GM21619 (cell line): Measurements from ENCODE around the gene SPATS2.

ENCODE experiments used
- ATAC-seq: cut with Tn5 transposase; IDR thresholded peaks from one replicate; pipeline ENCODE4 v1.9.1; 2021; ENCODE audit not compliant: unreplicated experiment

Gene SPATS2

DNA sequence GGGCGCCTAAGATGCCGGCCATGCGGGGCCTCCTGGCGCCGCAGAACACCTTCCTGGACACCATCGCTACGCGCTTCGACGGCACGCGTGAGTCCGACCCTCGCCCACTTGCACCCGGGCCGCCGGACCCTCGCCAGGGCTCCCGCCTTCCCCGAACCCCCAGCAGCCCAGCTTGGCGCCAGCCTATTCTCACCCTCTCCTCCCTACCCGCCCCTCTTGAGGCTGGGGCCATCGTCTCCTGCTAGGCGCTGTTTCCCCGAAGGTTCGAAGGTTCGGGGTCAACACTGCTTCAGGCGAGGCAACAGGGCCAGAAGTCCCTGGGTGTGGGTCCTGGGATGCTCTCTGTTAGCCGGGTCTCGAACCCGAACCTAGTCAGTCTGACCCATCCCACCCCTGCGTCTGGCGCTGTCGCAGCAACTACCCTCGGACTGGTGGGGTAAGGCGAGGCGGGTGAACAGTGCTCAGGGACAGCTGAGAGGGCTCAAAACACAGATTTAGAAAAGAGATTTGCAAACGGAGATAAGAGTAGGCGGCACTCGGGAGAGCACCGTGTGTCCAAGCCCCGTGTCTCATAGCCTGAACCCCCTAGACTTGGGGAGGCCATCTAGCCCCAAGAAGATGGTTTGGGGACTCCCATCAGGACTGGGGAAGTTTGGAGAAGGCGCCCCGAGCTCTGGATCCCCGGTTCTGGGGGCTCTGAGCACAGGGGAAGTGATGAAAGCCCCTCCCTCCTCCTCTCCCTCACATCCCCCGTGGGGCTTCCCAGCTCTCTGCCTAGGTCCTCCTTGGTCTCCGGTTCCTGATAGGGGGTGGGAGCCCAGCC, 172.4 kb downstream of the SPATS2 start:
- no peak for ATAC-seq

DNA sequence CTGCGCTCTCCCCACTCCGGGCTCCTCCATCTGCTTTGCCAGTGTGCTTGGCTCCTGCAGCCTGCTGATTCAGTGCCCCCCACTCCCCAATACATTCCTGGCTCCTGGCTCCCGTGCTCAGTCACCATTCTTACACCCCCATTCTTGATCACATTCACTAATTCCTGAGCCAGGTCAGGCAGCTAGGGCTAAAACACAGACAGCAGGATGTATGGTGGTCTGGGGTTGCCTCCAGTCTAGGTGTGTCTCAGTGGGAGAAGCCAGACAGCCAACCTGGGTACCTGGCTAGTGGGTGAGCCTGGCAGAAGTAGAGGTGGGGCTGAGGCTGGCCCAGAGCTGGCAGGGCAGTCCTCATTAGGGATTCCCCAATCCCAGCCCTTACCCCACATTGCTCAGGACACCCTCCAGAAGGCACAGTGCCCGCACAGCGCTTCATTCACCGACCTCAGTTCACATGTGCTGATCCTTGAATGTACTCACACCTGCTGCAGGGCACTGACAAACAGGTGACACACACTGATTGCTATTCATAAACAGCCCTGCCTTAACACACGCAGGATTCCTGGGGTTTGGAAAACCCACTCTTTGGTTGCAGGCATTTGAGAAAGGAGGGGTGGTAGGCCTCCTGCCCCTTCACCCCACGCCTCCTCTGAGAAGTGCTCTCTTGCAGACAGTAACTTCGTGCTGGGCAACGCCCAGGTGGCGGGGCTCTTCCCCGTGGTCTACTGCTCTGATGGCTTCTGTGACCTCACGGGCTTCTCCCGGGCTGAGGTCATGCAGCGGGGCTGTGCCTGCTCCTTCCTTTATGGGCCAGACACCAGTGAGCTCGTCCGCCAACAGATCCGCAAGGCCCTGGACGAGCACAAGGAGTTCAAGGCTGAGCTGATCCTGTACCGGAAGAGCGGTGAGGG, 173.2 kb downstream of the SPATS2 start:
- ATAC-seq = no peak

DNA sequence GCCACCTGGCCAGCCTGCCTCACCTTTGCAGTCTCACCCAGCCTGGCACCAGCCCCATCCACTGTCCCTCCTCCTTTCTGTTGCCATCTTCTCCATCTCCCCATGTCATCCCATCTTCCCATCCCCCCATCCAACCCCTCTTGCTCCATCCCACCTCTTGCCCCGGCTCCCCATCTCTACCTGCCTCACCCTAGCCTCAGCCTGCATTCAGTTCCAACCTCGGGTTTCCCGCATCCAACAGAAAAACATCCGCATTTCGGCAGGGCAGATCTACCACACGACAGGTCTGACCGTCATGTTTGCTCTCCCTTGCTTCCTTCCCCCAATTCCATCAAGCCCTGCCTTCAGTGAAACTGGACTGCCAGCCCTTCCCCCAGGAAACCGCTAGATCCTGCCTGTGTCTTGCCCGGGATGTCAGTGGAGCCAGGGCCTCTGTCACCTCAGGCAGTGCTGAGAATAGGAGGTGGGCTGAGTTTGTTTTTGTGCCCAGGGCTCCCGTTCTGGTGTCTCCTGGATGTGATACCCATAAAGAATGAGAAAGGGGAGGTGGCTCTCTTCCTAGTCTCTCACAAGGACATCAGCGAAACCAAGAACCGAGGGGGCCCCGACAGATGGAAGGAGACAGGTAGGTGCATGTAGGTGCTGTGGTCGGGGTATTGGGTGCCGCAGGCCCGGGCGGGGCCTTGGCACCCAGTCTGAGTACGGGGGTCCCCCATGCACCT, 174.0 kb downstream of the SPATS2 start:
- no peak for ATAC-seq

DNA sequence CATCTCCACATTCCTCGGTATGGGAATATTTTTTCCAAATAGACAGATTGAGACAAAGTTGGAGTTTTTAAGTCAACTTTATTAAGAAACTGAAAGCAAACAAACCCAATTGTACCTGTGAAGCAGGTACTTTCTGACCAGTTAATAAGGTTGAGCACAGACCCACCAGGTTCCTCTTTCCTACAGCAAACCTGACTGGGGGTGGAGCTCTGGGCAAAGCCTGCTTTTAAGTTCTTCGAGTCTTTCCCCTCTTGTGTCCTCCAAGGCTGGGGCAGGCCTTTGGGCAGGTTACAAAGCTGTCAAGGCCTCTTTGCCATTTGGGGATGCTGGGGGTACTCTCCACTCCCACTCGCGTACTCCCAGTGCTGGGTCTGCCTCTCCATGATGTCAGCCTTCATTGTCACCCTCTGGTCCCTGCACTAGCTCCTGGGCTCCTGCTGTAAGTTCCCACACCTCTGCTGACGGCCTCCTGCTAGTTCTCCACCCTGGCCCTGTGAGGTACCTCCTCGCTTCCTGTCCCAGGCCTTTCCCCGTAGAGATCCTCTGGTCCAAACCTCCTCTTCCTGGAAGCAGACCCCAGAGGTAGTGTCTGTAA, 174.7 kb downstream of the SPATS2 start:
- no peak for ATAC-seq

DNA sequence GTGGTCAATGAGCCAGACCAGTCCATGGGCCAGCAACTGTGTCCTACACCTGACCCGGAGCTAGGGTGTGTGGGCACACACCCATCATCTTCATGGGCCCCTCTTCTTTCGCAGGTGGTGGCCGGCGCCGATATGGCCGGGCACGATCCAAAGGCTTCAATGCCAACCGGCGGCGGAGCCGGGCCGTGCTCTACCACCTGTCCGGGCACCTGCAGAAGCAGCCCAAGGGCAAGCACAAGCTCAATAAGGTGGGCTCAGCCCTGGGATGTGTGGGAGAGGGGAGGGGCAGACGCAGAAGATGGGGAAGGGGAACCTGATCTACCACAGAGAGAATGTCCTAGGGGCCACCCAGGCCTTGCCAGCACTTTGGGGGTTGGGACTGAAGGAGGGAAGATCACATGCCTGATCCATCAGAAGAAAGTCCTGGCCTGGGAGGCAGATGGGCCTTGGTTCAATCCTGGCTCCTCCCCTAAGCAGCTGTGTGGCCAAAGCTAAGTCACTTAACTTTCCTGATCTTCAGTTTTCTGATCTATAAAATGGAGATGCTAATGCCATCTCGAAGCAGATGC, 175.4 kb downstream of the SPATS2 start:
- ATAC-seq = no peak

DNA sequence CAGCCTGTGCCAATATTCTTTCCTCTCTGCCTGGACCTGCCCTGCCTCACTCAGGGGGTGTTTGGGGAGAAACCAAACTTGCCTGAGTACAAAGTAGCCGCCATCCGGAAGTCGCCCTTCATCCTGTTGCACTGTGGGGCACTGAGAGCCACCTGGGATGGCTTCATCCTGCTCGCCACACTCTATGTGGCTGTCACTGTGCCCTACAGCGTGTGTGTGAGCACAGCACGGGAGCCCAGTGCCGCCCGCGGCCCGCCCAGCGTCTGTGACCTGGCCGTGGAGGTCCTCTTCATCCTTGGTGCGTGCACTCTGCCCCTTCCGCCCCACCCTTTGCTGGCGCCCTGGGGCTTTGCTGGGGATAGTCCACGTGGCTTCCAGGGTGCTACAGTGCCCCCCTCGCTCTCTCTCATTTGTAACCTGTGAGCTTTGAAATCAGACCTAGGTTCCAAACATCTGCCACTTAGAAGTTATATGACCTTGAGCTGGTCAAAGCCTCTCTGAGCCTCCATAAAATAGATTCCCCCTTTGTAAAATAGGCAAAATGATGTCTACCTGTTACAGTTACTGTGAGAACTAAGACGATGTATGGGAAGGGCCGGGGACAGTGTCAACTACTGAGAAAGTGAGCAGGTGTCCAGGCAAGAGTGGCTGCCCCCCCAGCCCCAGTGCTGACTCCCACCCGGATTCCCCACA, 176.1 kb downstream of the SPATS2 start:
- no peak for ATAC-seq

DNA sequence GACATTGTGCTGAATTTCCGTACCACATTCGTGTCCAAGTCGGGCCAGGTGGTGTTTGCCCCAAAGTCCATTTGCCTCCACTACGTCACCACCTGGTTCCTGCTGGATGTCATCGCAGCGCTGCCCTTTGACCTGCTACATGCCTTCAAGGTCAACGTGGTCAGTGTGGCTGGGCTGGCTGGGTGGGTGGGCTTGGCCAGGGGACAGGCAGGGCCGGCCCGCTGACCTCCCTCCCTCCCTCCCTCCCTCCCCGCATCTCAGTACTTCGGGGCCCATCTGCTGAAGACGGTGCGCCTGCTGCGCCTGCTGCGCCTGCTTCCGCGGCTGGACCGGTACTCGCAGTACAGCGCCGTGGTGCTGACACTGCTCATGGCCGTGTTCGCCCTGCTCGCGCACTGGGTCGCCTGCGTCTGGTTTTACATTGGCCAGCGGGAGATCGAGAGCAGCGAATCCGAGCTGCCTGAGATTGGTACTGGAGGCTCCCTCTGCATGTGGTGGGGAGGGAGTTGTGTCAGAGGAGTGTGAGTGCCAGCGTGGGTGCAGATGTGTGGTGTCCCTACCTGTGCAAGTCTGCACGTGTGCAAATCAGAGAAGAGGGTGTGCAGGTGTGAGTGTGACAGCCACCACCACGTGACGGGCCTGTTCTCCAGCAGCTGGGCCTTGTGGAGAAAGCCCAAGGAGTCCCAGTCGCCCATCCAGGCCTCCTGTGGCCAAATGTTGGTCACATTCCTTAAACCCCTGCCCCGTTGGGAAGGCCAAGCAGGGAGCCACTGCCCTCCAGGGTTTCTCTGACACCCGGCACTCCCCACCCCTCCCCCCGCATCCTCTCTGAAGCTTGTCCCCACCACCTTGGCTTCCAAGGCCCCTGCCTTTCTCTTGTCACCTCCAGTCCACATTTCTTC, 176.9 kb downstream of the SPATS2 start:
- ATAC-seq = no peak

DNA sequence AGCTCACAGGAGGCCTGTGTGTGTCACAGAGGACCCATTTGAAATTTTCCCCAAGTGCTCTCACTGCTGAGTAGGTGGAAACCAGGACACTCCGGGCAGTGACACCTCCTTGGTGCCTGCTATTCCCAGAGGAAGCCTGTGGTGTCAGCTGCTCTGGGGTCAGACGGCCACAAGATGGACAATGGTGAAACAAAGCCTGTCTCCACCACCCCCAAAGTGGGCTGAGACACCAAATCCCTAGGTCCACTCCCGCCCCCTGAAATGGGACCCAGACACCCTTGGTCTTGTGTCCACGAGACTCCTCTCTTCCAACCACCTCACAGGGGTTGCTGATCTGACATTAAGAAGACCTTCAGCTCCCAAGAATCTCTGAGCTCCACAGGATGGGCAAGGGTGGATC, 178.6 kb downstream of the SPATS2 start:
- no peak for ATAC-seq

DNA sequence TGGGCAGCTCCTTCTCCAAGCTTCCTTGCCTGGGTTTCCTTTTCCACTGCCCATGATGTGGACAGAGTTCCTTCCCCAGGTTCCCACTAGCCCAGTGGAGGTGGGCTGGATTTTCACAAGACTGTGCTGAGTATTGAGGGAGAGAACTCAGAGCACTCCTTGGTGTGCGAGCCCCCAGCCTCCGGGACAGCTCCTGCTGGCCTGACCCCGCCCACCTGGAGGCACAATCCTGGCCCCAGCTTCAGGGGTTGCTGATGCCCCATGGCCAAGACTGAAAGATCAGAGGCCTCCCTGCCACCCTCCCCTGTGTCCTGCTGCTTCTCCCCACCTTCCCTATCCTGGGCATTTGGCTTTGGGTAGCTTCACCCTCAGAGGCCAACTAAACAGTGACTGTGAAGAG, 179.2 kb downstream of the SPATS2 start:
- ATAC-seq = no peak

DNA sequence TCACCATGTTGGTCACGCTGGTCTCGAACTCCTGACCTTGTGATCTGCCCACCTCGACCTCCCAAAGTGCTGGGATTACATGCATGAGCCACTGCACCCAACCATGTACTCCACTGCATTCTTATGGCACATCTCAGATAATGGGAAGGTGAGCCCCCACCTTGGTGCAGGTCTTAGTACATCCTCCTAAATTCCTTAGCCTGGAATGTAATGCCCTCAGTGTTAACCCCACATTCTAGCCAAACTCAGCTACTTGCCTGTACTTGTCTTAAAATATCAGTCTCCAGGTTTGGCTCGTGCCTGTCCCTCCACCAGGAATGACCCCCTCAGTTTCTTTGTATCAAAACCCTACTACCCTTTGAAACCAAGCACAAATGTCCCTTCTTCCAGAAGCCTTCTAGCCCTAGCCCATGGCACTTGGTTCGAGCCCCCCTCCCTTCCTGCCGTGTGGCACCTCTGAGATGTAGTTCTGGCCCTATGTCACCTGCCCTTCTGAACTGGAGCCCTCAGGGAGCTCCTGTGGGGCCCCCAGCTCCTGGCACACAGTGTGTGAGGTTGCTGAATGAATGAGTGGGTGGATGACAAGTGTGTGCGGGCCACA, 179.9 kb downstream of the SPATS2 start:
- ATAC-seq = no peak

DNA sequence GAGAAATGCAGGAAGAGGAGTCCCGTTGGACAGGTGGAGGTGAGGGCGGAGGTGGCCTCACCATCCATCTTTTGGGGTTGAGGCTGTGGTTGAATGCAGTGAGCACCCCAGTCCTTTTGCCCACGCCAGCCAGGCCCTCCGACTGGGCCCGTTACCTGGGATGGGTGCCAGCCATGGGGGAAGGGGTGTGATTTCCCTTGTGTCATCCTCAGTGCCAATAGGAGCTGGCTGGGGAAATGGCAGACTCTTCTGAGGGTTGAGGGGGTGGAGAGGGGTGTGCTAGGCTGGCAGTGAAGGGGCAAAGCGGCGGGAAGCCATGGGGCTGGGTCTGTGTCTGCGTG, 181.2 kb downstream of the SPATS2 start:
- no peak for ATAC-seq

DNA sequence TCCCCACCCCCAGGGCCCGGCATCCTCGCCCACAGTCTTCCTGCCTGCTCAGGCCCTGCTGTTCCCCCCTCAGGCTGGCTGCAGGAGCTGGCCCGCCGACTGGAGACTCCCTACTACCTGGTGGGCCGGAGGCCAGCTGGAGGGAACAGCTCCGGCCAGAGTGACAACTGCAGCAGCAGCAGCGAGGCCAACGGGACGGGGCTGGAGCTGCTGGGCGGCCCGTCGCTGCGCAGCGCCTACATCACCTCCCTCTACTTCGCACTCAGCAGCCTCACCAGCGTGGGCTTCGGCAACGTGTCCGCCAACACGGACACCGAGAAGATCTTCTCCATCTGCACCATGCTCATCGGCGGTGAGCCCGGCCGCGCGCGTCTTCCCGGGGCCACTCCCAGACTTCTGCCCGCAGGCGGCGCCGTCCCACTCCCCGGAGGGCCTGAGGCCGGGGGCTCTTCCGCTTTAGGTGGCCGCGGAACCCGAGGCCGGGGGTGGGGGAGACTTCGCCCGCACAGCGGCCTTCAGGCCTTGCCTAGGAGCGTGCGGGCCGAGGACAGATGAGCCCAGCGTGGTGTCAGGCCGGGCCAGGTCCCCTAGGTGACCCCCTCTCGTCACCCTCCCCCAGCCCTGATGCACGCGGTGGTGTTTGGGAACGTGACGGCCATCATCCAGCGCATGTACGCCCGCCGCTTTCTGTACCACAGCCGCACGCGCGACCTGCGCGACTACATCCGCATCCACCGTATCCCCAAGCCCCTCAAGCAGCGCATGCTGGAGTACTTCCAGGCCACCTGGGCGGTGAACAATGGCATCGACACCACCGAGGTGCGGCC, 181.8 kb downstream of the SPATS2 start:
- no peak for ATAC-seq

DNA sequence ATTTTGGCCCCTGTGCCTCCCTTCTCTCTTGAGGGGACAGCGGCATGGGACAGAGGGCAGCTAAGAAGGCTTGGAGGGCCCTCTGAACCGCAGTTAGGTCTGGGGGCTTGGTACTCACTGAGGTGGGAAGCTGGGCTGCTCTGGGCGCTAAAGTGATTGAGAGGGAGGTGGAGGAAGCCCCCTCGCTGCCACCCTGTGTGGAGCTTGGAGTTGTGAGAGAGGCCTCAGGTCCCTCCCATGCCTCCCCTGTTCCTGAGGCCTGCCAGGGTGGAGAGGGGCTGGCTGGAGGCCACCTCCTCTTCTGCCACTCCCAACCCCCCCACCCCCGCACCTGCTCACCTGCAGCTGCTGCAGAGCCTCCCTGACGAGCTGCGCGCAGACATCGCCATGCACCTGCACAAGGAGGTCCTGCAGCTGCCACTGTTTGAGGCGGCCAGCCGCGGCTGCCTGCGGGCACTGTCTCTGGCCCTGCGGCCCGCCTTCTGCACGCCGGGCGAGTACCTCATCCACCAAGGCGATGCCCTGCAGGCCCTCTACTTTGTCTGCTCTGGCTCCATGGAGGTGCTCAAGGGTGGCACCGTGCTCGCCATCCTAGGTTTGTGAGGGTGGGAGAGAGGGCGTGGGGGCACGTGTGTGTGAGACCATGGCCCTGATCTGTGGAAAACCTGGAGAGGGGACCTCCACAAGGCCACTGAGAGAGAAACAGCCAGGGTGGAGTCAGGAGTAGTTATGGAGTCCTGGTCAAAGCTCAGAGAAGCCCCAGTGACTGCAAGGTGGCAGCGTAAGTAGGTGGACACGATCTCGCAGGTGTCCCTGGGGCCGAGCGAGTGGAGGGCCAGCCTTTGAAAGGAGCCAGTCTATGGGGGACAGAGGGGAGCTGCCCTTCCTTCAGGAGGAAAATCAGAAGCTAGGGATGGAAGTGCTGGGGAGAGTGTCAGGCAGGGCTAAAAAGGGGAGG, 182.8 kb downstream of the SPATS2 start:
- no peak for ATAC-seq

DNA sequence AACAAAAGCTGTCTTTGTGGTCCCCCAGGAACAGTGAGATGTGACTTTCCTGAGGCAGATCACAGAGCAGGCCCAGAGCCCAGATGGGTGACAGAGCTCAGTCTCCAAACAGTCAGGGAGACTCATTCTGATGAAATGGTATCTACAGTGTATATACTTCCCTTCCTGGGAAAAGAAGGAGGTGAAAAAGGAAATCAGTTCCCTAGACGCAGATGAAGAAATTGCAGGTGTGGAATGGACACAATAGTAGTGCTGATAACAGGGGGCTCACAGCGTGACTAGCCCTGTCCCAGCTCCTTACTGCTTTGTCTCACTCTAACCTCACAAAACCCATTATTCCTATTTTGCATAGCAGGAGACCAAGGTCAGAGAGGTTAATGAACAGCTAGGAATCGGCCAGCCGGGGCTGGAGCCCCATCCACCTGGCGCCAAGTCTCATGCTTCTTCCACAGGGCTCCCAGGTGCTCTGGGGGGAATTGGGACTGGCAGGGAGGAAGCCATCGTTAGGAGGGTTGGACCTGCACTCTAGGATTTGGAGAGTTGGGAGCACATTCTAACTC, 183.5 kb downstream of the SPATS2 start:
- ATAC-seq = no peak

DNA sequence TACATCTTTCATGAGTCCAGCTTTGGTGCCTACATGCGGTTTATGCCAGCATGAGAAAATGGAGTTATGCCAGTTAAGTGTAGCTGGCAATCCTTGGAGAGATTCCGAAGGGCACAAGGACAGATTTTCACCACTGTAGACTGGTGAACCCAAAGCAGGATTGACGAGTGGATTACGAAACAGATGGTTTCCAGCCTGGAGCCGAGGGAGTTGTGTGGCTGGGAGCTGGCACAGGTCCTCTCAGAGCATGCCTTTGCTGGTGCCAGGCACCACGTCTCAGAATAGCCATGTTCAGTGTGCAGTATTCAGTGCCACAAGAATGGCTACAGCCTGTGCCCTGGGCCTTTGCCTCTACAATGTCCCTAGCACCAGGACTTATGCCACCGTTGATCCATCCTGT, 184.8 kb downstream of the SPATS2 start:
- ATAC-seq = no peak

DNA sequence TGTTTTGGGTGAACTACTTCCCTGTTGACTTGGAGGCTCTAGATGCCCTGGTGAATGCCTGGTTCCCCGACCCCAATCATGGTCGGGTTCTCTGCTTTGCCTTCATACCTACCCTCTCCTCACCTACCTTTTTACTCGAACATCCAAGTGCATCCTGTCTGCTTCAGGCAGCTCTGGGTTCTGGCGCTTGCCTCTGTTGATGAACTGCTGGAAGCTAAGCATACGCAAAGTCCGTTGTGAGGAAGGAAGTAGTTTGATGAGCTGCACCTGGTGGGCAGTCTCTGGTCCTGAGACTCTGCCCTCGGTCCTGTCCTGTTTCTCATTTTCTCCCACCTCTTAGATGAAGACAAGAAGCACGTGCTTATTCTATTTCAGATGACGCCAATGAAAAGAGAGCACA, 185.2 kb downstream of the SPATS2 start:
- no peak for ATAC-seq

DNA sequence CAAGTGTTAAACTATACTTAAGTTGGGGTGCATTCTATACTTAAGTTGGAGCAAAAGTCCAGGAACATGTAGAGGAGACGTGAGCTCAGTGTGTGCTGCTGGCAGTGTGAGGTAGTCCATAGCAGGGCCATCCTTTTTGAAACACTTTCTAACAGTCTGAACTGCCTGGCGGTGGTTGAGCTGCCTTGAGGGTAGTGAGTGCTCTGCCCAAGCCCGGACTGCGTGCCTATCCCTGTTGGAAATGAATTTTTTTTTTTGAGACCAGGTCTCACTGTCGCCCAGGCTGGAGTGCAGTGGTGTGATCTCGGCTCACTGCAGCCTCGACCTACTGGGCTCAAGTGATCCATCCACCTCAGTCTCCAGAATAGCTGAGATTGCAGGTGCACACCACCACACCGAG, 185.6 kb downstream of the SPATS2 start:
- no peak for ATAC-seq
